Cardiac fibroblast (primary cell): Measurements from ENCODE around the gene ADAMTS2.

Source experiments
- DNase-seq, 2 donors: peaks; one replicate each; pipeline versions ENCODE4 v3.0.0 to v3.0.0-alpha.2; 2010; ENCODE audit warnings: low read depth in 2 of 2
- H3K4me3 ChIP-seq, 2 donors: replicated peaks in 1 of 2; 1 replicate in 1 of 2; 2 replicates in 1 of 2; pipeline ENCODE4 v1.5.1; 2011; ENCODE audit warnings: low read depth in 2 of 2, low read length in 2 of 2, mild to moderate bottlenecking in 2 of 2, moderate library complexity in 1 of 2
- TF ChIP-seq, protein P1 (sequence below): IDR thresholded peaks from one replicate; pipeline ENCODE4 v1.5.1; 2011; ENCODE audit warnings: low read depth, mild to moderate bottlenecking, low read length, inconsistent platforms

Gene ADAMTS2

DNA sequence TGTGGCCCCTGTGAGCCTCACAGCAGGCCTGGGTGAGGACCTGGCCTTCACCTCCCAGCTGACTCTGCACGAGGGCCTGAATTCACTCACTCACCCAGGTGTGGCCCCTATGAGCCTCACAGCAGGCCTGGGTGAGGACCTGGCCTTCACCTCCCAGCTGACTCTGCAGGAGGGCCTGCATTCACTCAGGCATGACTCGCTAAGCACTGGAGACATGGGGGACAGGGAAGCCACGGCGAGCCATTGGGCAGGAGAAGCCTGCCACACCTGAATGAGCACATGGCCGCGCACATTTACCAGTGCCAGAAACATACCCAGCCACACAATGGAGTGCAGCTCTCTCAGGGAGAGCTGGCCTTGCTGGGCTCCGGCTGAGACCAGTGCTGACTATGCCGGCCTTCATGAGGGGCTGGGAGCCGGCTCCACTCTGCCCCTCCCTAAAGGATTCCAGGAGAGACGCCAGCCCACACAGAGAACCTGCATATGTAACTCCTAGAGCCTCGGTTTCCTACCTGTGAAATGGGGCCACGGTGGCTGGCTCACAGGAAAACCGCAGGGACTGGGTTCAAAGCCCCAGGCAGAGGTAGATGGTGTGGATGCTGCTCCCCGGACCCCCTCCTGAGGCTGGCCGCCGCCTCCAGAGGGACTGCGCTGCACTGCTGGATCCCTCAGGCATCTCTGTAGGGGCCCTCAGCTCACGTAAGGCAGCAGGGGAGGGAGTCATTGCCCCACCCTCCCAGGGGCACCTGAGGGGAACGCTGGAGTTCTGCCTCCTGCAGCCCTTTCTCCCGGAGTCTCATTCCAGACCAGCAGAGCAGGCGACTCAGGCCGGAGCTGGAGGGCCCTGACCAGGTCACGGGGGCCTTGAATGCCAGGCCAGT is 7.2 kb downstream of the ADAMTS2 start:
- TF ChIP-seq, protein P1, sequence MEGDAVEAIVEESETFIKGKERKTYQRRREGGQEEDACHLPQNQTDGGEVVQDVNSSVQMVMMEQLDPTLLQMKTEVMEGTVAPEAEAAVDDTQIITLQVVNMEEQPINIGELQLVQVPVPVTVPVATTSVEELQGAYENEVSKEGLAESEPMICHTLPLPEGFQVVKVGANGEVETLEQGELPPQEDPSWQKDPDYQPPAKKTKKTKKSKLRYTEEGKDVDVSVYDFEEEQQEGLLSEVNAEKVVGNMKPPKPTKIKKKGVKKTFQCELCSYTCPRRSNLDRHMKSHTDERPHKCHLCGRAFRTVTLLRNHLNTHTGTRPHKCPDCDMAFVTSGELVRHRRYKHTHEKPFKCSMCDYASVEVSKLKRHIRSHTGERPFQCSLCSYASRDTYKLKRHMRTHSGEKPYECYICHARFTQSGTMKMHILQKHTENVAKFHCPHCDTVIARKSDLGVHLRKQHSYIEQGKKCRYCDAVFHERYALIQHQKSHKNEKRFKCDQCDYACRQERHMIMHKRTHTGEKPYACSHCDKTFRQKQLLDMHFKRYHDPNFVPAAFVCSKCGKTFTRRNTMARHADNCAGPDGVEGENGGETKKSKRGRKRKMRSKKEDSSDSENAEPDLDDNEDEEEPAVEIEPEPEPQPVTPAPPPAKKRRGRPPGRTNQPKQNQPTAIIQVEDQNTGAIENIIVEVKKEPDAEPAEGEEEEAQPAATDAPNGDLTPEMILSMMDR: no peak
- H3K4me3 ChIP-seq: no peak overlapping the region
- no peak for DNase-seq

DNA sequence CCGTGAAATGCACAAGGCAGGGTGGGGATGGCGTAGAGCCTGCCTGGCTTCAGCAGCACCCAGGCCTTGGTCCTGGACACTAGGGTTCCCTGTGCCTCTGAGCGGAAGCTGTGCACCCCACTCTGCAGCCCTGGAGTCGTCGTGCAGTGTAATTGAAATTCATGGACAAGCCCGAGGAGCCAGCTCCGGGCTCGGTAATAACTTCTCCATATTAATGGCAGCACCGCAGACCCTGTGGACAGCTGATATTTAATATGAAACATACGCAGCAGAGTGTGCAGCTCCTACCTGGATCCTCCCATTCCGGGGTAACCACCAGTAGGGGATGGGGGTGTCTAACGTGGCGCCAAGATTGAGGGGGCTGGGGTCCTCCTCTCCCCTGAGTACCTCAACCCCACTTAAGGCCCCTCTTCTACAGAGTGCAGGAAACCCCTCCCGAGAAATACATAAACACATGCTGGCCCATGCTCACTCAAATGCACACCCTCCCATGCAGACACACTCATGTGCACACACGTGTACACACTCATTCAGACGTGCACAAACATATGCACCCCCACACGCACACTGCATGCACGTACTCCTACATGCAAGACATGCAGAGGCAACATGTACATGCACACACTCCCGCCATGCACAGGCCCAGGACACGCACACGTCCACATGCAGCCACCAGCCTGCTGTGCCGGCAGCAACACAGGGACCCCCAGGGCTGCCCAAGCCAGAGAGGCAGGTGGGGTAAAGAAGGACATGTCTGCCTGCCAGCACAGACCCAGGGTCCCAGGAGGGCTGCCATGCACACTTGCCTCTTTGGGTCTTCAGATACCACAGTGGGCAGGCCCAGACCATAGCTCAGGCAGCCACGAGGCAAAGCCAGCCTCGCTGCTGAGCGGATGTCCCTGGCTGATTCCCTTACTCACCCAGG is 8.1 kb downstream of the ADAMTS2 start:
- no peak for DNase-seq
- TF ChIP-seq, protein P1: no peak
- no peak overlapping the region for H3K4me3 ChIP-seq

DNA sequence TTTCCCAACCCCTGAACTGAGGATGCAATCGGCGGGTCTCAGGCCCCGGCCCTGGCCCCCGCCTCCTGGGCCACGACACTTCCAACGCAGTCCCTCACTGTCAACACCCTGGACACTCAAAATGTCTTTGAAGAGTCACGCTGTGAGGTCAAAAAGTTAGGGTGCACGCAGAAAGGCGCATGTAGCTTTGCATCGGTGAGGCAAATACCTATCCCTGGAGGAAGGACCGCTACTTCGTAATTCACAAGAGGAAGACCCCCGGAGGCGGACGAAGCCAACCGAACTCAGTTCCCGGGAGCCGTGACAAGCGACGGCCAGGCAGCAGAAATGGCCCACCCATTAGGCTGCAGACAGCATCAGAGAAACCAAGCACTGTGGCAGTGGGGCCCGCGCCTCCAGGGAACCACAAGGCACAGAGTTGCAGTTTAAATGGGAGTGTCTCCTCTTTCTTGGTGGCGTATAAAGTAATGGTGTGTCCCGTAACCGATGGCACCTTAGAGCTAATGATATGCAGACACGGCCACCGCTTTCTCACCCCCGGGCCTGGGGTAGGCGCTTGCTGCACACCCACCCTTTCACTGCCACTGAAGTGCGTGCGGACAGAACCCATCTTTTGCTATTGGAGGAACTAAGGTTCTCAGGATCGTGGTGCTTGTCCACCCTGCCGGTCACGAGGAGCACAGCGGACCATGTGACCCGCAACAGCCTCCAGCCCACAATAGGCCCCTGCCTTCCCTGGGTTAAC is 9.0 kb downstream of the ADAMTS2 start:
- TF ChIP-seq, protein P1: no peak
- DNase-seq: no peak
- H3K4me3 ChIP-seq: no peak overlapping the region

DNA sequence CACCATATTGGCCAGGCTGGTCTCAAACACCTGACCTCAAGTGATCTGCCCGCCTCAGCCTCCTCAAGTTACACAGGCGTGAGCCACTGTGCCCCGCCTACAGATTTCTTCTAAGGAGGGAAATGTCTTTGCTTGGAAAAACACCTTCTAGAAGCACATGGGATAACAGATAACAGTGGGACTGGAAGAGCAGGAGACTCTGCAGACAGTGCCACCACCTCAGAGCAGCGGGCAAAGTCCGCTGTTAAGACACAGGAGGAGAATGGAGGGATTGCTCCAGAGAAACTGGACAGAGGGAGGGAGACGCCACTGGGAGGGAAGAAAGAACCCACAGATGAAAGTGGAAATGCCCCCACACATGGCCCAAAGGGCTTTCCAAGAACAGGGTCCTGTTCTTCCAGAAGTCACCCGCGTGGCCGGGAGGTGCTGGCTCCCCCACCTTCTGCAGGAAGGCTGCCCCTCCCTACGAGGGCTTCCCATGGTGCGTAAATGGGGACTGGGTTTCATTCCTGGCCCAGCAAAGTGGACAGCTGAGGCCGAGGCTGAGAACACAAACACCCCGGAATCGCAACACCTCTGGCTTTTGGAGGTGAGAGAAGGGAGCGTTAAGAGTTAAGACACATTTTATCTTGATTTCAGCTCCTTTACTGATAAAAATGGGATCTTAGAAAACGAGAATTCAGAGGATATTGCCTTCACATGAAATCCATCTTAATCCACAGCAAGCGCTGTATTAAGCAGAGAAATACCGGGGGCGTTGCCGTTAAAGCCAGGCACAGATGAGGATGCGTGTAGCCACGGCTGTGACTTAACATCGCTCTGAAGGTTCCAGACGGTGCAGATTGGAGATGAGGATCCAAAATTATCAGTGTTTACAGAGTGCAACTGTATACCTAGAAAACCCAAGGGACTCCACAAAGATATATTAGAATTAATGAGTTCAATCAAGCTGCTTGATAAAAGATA is 11.2 kb downstream of the ADAMTS2 start:
- no peak for DNase-seq
- H3K4me3 ChIP-seq: no peak overlapping the region
- TF ChIP-seq, protein P1: no peak

DNA sequence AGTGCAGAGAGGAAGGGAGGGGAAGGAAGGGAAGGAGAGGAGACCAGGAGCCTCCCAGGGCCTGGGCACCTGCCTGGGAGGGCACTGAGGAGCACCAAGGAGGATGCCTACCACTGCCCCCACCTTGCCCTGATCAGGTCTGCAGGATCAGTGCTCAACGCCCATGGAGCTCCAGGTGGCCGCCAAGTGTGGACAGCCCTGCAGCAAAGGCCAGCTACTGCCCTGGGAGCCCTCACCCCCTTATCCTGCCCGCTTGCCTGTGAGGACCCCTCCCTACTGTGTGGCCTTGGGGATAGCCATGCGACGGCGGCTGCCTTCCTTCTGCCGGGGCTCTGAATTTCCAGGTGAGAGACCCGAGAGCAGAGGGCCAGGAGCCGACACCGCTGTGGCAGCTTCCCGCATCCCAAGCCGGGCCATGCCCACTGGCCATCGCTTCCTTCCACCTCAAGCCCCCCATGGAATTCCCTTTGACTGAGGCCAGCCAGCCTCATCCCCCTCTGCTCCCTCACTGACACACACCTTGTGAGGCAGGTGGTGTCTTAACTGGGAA is 12.4 kb downstream of the ADAMTS2 start:
- DNase-seq: no peak
- H3K4me3 ChIP-seq: no peak overlapping the region
- TF ChIP-seq, protein P1: no peak
